ENCODE measurements around the gene ARID1B. TPM values are rescaled to one million over a fixed set of nuclear protein-coding genes. Genes with fewer than 3 reads are reported as not detected.
A peak's percentile ranks its signal among the peaks of the same experiment; 100 is the strongest.

Gene ARID1B
- total RNA-seq, 1 donor from 2014 or later: 18.5 TPM

DNA sequence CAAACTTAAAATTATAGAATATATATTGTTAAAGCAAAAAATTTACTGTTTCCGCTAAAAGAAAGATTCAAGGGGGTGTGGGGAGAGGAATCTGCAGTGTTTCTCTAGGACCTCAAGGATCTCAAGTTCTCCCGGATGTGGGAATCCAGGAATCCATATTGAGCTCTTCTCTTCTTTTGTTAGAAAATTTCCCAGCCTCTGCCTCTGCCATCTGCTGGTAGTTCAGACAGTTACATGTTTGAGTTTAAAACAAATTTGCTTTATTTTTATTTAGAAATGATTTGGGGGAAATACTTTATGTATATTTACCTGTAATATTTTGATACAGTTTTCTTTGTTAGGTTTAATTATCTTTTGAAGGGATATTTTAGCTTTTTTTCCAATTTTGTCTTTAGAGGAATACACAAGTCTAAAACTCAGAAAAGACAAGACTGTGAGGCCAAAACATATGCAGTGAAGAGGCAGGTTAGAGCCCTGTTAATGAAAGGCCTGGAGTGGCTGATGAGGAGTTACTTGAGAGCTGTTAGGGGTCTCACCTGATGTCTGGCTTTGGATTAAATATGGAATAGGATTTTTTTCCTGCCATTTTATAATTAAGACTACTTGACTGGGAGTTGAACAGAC, 268.8 kb downstream of the ARID1B start:
- TF ChIP-seq, protein P1, sequence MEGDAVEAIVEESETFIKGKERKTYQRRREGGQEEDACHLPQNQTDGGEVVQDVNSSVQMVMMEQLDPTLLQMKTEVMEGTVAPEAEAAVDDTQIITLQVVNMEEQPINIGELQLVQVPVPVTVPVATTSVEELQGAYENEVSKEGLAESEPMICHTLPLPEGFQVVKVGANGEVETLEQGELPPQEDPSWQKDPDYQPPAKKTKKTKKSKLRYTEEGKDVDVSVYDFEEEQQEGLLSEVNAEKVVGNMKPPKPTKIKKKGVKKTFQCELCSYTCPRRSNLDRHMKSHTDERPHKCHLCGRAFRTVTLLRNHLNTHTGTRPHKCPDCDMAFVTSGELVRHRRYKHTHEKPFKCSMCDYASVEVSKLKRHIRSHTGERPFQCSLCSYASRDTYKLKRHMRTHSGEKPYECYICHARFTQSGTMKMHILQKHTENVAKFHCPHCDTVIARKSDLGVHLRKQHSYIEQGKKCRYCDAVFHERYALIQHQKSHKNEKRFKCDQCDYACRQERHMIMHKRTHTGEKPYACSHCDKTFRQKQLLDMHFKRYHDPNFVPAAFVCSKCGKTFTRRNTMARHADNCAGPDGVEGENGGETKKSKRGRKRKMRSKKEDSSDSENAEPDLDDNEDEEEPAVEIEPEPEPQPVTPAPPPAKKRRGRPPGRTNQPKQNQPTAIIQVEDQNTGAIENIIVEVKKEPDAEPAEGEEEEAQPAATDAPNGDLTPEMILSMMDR (conservative IDR thresholded peaks at IDR 0.05; ENCODE audit: low read depth, low read length): peak; percentile 71
- DNase-seq (ENCODE audit: low read depth): no peak
- H3K4me3 ChIP-seq (ENCODE audit: low read depth, low read length): no peak overlapping the region

DNA sequence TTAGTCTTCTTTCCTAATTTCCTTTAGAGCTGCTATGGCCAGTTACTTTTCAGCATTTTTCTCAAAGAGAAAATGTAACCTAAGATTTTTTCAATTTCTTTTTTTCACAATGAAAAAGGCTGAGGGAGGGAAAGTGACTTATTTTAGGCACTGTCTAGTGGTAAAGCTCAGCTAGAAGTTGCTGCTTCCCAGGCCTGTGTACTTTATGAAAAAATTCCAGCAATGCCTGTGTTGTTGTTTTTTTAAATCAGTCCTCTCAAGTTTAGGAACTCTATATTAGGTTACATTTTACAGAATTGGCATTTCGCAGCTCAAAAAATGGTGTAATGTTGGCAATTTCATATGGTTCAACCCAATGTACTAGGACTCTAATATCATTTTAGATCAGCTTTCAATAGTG, 269.6 kb downstream of the ARID1B start:
- TF ChIP-seq, protein P1 (conservative IDR thresholded peaks at IDR 0.05; ENCODE audit: low read depth, low read length): no peak
- no peak for DNase-seq (ENCODE audit: low read depth)
- H3K4me3 ChIP-seq (ENCODE audit: low read depth, low read length): no peak overlapping the region

DNA sequence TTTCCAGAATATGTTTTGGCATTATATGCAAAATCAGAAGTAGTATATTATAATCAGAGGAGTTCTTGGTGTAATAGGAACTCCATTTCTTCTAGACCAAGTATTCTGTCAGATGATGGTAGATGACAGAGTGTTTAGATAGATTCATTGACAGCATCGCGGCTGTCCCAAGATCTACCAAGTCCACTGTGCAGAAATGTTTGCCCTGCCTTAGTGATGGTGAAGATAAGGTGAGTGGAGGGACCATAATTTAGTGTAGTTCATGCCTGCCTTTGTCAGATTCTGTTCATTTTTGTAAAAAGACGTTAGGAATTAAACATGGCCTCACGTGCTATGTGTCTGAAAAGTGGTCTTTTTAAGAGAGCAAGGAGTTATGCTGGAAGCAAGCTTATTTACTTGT, 270.1 kb downstream of the ARID1B start:
- no peak overlapping the region for H3K4me3 ChIP-seq (ENCODE audit: low read depth, low read length)
- TF ChIP-seq, protein P1 (conservative IDR thresholded peaks at IDR 0.05; ENCODE audit: low read depth, low read length): no peak
- no peak for DNase-seq (ENCODE audit: low read depth)

- TF ChIP-seq, protein P1 (conservative IDR thresholded peaks at IDR 0.05; ENCODE audit: low read depth, low read length): no peak
- H3K4me3 ChIP-seq (ENCODE audit: low read depth, low read length): no peak overlapping the region
- no peak for DNase-seq (ENCODE audit: low read depth)
Measured at GRCh38 chr6:157047951-157048350, 270.8 kb downstream of the ARID1B start.

- TF ChIP-seq, protein P1 (conservative IDR thresholded peaks at IDR 0.05; ENCODE audit: low read depth, low read length): no peak
- no peak for DNase-seq (ENCODE audit: low read depth)
- H3K4me3 ChIP-seq (ENCODE audit: low read depth, low read length): no peak overlapping the region
Measured at GRCh38 chr6:157049133-157049532, 272.0 kb downstream of the ARID1B start.

DNA sequence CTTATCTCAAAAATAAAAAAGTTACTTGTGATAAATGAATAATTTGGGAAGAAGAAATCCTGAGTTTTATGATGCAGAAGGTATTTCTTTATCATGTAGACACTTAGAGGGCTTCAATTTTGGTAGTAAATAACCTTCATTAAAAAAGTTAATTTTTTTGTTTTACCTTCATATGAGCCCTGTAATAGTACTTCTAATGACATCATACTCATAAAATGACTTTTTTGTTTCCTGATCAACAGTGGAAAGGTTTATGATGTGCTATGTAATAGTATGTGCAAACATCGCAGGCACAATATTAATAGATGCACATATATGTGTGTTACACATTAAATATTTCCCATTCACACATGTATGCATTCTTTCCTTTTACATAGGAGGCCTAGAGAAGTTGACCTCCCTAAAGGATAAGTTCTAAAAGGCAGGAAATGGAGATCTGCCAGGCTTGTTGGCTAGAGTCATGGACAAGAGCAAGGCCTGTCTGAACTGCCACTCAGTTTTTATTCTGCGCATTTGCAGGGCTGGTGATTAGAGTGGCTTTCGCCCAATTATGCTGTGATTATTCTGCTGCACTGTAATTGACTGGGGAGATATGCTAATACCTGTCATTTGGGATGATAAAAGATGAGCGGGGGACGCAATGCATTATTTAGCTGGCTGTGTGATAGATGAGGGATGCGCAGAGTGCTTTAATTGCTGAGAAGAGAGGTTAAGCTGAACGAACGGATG, 273.5 kb downstream of the ARID1B start:
- no peak overlapping the region for H3K4me3 ChIP-seq (ENCODE audit: low read depth, low read length)
- TF ChIP-seq, protein P1 (conservative IDR thresholded peaks at IDR 0.05; ENCODE audit: low read depth, low read length): no peak
- no peak for DNase-seq (ENCODE audit: low read depth)

Data from epithelial cell of proximal tubule (primary cell).